HG03565 (cell line): ENCODE data around the gene SPAG17.

Source experiments
- ATAC-seq: cut with Tn5 transposase; IDR thresholded peaks from one replicate; pipeline ENCODE4 v1.9.1; 2021; ENCODE audit warnings: mild to moderate bottlenecking, moderate library complexity; ENCODE audit not compliant: unreplicated experiment

The SPAG17 gene

DNA sequence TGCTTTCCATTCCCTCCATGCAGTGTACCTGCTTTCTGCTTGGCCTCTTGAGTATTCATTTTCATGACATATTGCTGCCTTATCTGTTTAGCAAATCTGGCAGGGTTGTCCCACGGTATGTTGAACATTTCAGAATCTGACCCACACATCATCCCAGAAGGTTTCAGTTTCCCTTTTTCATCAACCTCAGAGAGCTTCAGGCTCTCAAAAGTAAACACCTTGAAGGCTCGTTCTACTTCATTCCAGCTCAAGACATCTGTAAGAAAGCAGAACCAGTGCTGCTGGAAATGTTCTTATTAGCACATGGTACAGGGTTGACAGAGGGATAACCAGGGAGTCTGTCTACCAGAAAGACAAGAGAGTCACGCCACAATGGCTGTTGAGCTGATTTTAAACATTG lies 103.6 kb downstream of the SPAG17 start:
- ATAC-seq: peak; percentile 93

DNA sequence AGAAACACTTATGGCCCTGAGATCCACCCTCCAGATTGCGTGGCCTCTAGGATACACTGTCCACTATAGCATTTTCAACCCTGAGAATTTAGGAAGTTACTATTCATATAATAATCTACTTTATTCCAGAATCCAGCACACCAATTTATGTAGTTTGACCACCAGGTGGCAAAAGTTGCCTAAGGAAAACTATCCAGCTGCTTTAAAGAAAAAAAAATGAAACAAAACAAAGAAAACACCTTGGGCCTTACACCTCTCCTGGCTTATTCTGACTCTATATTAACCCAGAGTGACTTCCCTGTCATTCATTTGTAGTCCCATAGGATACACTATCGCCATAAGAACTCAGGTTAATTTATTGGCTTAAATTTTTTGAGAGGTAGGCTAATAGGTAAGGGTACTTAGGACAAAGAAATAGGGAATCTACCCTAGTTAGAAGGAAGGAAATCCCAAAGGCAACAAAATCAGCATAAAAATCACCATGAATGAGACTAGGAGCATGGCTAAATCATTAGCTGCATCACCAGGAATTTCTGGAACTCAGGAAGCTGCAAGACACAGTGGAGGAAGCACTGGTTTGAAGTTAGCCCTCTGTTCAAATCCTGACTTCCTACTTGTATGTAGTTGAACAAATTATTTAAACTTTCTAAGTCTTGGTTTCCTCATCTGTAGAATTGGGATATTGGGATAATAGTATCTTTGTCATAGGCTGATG lies 107.5 kb downstream of the SPAG17 start:
- ATAC-seq: no peak

DNA sequence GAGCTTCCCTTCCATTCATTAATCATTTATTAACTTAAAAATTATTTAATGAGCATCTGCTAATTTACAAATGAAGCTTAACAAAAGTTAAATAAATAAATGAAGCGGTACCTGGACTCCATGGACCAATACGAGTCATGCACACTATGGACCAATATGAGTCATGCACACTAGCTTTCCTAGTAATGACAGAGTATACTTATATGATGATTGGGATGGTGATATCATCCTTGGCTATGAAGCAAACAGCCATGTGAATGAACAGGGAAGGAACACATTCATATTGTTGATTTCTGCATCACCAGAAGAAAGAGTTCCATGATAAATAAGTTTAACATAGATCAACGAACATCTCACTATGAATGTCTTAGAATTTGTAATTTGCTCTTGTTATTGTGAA lies 109.9 kb downstream of the SPAG17 start:
- ATAC-seq: no peak

DNA sequence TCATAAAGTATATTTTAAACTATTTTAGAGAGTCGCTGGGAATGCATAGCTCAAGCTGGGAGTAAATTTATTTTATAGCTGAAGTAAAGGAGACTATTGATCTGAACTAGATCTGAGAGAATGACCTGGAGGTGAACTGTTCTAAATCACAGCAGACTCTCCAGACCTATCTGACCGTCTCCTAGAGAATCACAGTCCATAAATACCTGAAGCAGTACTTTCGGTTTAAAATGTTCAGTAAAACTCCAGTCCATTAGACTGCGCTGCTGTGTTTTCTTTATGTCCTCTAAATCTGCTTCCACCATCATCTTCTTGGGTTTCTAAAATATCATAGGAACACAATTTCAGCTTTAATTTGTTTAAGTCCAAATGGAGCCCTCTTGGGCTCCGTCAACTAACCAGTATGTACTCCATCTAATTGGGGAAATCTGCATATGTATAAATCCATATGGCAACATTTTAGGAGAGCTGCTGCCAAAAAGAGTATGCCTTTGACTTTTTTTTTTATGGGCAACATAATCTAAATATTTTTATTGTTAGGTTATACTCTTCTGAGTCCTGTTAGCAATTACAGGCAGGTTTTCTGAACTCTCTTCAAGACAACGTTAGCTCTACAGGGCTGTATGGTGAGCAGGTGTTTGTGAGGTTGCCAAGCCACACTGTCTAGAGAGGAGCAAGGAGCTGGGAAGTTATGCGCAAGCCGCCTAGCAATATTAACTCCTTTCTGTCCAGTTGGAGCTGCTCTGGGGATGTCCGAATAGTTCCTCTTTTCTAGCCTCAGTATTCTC lies 111.2 kb downstream of the SPAG17 start:
- ATAC-seq: no peak

DNA sequence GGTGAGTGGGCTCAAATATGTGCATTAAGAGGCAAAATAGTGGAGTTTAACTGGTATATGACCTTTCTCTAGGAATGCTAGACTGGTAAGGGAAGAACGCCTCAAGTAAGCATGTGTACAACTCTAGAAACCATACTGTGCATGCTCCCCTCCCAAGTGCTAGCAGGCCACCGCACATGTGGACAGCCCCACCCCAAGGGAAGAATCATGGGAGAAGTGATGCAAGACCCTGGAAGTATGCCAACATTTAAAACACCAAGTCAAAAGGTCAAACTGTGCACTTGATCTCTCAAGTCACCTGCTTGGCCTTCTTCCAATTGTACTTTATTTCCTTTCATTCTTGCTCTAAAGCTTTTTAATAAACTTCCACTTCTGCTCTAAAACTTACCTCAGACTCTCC lies 135.0 kb downstream of the SPAG17 start:
- no peak for ATAC-seq

DNA sequence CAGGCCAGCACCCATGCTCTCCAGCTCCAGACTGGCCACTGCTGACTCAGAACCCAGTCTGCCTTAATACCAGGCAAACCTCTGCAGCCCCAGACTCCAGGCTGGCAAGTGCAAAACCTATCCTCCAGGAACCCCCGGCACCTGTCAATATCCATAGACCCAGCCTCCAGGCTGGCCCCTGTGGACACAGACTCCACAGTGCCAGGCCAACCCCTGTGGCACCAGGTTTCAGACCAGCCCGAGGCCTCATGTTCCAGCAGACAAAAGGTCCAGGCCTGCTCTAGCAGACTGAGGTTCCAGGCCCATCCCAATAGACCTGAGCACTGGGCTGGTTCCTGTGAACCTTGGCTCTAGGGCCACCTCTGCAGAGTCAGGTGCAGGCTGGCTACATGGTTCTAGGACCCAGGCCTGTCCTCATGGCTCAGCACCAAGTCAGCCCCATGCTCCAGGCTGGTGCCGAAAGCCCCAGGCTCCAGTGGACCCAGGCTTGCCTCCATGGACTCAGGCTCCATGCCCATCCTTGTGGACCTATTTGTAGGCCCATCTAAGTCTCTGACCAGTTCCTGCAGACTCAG lies 137.3 kb downstream of the SPAG17 start:
- ATAC-seq: no peak

DNA sequence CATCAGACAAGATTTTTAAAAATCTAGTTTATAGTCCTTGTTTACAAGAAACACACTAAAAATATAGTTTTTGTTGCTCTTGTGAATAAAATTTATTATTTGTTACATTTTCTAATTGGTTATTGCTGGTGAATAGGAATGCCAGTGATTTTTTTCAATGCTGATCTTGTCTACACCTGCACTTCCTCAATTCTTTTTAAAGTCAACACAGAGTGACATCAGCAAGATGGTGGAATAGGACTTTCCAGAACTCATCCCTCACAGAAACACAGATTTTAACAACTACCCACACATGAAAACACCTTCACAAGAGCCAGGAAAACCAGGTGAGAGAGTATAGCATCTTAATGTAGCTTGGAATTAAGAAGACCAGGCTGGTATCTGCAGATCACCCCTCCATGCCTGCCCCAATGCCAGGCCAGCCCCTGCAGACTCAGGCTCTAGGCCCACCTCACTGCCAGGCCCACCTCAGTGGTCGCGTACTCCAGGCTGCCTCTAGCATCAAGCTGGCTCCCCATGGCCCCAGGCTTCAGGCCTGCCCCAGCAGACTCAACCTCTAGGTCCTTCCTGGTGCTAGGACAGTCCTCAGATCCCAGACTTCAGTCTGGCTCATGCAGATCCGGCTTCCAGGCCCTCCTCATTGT lies 137.9 kb downstream of the SPAG17 start:
- no peak for ATAC-seq

DNA sequence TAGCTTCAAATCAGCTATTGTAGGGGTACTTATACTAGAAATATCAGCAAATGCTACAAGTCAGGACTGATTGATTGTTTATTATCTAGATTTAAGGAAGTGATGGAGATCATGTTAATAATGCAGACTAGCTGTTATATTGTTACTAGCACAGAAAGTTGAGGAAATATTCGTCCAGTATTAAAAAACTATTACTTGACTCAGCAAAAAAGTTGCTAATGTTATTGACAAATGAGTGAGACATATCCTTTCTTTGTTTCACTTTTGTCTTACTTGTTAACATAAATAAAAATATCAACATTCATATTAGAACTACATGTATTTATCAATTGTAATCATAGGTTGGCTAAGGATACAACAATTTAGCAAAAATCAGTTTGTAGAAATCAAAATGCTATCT lies 141.4 kb downstream of the SPAG17 start:
- no peak for ATAC-seq

DNA sequence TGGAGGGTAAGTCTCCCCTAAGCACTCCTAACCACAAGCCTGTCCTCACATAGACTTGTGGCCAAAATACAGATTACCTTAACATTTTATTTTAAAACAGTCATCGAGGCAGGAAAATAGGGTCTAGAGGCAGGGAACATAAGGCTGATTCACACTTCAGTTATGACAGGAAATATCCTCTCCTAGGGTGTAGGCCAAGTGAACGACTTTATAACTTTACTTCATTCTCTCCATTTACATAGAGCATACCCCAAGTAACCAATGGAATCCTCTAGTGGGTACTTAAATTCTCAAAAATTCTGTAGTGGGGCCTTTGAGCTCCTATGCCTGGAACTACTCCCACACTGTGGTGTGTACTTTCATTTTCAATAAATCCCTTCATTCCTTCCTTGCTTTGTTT lies 142.5 kb downstream of the SPAG17 start:
- no peak for ATAC-seq

DNA sequence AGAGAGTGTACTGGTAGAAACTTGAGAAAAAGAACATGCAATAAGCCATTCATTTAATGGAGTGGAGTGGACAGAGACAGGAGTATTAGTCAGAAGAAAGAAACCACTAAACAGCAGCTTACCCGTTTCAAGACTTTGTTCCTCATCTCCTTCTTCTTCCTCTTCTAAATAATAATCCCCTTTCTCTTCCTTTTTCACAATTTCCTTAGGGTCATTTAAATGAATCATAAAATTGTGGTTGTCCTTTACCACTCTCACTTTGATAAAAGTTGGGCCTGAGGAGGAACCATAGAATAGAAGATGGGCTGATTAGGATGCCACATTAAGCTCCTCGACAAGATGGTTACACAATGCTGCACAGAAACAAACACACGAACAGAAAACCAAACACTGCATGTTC lies 145.9 kb downstream of the SPAG17 start:
- no peak for ATAC-seq

DNA sequence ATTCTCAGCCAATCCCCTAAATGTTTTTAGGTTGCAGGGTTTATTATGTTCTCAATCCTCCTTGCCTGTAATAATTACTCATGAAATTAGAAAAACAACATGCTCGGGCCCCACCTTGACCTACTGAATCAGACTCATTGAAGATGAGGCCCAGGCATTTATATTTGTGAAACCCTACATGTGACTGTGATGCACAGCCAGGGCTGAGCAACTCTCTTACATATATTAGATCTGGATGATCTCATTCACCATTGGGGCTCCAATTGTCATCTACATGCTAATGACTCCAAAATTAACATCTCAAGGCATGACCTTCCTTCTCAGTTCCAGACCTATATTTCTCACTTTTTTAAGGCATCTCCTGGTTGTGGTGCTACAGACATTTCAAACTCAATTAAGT lies 152.1 kb downstream of the SPAG17 start:
- no peak for ATAC-seq

DNA sequence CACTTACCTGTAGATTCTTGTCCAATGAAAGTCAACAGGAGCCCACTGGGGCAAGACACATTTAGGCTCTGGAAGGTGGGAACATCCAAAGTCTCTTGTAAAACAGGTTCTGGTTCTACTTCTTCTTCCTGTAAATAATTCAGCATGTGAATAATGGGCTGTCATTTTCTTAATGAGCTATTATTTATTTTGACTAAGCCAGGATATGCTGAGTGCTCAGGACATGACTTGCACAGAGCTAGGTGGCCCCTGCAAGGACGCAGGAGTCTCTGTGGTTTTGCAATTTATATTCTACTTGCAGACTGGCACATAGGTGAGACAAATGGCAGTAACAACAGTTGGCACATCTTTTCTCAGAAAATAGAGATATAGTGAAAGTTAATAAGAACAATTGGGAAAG lies 156.8 kb downstream of the SPAG17 start:
- ATAC-seq: no peak

DNA sequence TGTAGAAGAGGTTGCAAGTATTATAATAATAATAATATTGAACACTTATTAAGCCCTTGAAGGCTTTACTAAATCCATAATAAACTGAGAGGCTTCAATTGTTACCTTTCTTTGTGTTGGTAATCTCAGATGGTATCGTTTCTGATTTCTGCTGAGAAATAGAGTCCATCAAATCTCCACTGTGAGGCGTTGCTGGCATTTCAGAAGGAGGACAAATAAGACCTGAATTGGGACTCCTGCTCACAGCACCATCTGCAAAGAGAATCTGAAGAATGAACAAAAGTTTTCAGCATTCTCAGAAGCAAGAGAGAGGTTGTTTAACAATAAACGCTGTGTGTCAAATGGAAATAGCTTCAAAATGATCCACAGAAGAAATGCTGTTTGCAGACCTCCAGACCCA lies 161.8 kb downstream of the SPAG17 start:
- ATAC-seq: no peak

DNA sequence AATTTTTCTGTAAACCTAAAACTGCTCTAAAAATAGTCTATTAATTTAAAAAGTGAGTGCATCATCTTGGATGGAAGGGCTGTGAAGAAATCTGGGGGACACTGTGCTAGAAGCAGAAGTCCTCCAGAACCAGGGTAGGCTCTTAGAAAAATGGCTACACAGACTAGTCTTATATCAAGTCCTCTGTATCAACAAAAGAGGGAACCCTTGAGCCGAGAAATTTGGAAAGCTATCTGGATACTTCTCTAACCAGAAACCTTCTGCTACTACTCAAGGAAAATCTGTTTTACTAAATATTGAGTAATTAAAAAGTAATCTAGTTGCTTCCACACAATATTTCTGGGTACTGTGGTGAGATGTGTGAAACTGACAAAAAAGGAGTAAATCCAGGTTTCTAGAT lies 163.4 kb downstream of the SPAG17 start:
- ATAC-seq: no peak

DNA sequence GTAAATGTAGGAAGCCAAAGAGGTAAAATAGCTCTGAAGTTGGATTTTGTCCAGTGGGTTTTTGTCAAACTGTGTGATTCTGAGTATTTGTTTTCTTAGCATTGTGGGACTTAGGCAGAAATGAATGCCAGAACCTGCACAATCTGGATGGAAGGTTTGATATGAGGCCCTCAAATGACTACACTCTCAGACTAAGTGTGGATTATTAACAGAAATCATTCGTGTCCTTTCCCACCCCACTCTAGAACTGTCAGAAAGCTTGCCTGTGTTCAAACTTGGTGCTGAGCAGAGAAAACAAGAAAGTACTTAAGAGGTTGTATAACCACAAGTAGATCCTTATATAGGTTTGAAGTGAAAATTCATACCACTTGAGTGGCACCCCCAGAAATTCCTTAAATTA lies 167.0 kb downstream of the SPAG17 start:
- ATAC-seq: no peak

DNA sequence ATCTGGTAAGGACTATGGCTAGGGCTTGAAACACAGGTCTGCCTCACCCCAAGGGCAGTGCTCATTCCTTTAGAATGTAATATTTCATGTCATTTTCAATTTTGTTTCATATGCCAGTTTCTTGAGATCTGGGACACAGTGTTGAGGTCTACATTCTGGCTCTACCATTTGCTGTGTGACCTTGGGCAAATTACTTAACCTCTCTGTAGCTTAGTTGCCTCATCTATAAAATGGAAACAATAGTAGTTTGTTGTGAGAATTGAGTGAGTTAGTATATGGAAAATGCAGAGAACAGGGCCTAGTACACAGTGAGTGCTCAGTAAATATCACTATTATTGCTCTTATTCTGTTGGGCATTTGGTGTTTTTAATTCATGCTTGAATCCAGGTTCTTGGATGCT lies 171.1 kb downstream of the SPAG17 start:
- no peak for ATAC-seq

DNA sequence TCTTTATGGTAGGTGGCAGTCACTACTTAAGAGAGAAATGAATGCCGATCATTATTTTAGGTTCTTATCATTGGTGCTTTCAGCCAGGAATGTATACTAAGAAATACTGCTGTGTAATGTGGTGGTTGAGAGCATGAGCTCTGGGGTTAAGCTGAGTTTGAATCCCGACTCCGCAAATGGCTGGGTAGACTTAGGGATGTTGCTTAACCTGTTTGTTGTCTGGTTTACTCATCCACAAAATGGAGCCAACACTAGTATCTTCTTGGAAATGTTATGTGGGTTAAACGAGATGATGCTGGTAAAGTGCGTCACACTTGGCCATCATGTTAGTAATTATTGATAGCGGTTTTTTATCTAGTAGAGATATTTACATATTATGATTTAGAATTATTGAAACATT lies 171.7 kb downstream of the SPAG17 start:
- ATAC-seq: no peak

DNA sequence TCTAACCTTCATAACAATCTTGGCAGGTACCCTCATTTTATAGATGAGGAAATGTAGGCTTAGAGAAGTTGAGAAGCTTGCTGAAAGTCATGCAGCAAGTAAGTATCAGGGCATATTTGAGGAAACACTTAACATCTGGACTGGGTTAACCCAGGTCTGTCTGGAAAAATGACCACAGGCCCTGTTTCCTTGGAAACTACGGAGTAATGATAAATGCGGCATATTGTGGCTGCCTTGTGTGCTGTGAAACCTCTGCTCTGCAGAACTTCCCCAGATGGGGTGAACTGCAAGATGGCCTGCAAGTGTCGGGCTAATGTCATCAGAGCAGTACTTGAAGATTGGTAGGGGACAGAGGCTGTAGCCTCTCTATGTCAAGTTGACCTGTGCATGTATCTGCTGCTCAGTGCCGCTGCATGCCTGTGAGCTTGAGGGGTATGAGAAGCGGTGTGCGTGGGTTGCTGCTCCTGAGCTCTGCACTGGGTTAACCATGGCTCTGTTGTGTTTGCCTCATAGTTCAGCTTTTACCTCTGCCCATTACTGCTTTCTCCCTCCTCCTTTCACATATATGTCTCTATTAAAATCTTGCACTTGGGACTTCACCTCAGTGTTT lies 172.4 kb downstream of the SPAG17 start:
- ATAC-seq: no peak

DNA sequence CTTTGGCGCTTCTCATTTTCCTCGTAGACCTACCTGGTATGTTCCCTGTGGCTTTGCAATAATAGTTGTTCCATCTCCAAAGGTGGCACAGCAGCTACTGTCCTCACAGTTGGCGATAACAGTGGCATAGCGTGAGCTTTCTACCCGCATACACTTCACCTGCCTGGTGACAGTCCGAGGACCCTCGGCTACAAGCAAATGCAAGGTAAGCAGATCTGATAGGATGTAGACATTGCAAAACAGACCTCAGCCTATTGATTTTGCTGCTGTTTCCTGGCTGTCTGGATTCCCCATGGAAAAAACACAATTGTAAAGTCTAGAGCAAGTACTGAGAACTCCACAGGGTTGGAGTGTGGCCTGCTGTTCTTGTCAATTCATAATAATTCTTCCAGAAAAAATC lies 177.0 kb downstream of the SPAG17 start:
- no peak for ATAC-seq

DNA sequence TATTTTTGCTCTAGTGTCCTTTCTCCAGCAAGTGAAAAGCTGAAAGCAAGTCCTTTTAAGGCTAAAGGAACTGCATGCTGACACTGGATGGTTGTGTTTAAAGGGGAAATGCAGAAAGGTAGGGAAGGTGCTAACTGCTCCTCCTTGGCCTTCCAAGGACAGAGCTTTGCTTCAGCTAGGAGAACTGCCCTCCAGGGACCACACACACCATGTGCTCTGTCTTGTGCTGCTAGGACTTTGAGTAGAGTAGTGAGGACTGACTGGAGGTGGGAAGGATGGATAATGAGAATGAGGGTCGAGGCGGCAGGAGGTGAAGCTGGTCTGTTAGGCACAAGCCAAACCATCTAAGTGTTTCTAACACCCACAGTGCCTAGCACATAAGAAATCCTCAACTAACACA lies 177.6 kb downstream of the SPAG17 start:
- ATAC-seq: no peak

DNA sequence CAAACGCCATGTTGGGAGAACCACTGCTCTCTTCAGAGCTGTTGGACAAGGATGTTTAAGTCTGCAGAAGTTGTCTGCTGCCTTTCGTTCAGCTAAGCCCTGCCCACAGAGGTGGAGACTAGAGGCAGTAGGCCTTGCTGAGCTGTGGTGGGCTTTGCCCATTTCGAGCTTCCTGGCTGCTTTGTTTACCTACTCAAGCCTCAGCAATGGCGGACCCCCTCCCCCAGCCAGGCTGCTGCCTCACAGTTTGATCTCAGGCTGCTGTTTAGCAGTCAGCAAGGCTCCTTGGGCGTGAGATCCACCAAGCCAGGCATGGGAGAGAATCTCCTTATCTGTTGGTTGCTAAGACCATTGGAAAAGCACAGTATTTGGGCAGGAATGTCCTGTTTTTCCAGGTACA lies 180.7 kb downstream of the SPAG17 start:
- ATAC-seq: no peak
